Measurements from ENCODE around the gene RBFA.

GRCh38 chr18:80068571-80069272 lies 34.5 kb downstream of the RBFA start:
- no peak for TF ChIP-seq POLR2A (IDR thresholded peaks at IDR 0.05)
- TF ChIP-seq CTCF (IDR thresholded peaks at IDR 0.05), result no peak
